ENCODE data around the gene TBC1D5.

Gene TBC1D5

DNA sequence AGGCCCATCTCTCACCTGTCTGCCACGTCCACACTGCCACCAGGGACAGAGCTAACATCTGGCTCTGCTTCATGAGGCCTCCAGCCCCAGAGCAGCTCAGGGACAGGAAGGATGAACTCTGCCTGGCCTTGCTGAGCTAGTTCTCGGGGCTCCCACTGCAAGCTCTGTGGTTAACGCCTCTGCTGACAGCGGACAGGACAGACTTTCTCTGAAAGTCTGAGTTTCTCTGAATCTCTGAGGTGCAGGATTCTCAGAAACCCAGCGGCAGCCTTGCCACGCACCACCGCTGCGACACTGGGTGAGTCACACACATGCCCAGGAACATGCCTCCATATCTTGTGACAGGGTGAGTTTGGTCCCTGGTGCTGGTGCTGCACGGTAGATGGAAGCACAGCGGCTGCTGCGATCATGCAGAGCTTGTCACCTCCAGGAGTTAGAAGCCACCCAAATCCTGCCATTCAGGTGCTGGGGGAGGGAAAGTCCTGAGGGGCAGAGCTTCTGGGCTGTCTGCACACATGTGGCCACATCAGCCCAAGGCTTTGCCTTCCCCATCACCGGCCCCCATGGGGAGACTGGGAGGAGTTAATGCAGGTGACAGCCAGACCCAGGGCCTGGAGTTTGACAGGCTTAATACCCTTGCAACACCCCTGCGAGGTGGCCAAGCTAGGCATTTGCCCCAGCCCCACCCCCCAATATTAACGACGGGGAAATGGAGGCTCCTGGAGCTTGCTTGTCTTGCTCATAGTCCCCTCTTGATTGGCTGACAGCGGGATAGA is 590.6 kb downstream of the TBC1D5 start:
- H3K4me1 ChIP-seq (ENCODE audit: control insufficient read depth in 2 of 2, insufficient read depth in 2 of 2, low read length in 2 of 2): peaks cover 0 to 3% of the 10 kb centered on the region in 2 donors
- no peak overlapping the region for H3K4me3 ChIP-seq (ENCODE audit: low read length in 2 of 2)
- H3K27ac ChIP-seq (ENCODE audit: low read depth in 2 of 2, low read length in 2 of 2): peak overlapping the region in 1 of 2 donors; percentile 48
- no peak overlapping the region for H3K9ac ChIP-seq (ENCODE audit: low read depth in 1 of 2, low read length in 2 of 2)
- H3K36me3 ChIP-seq (ENCODE audit: control insufficient read depth in 2 of 2, insufficient read depth in 2 of 2, low read length in 2 of 2): peaks cover 15 to 24% of the 10 kb centered on the region in 2 donors
- H3K9me3 ChIP-seq (ENCODE audit: control insufficient read depth in 2 of 2, low read length in 2 of 2): peaks cover 4 to 7% of the 10 kb centered on the region in 2 donors
- no peaks in the 10 kb centered on the region for H3K27me3 ChIP-seq (ENCODE audit: control insufficient read depth in 2 of 2, insufficient read depth in 2 of 2, low read length in 2 of 2)

DNA sequence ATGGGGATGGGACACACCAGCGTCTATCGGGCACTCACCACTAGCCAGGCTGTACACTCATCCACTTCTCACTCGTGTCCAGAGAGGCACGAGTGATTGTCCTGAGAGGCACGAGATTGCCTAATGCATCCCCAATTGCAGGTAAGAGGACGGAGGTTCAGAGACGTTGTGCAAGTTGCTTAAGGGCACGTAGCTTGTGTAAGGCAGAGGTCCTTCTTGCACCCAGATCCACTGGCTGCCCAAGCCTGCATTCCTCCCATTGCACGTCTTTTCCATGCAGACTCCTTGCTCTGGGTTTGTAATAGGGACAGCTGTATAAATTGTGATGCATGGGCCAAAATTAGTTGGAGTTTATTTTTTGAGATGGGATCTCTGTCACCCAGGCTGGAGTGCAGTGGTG is 593.4 kb downstream of the TBC1D5 start:
- H3K4me1 ChIP-seq (ENCODE audit: control insufficient read depth in 2 of 2, insufficient read depth in 2 of 2, low read length in 2 of 2): peaks cover 0 to 3% of the 10 kb centered on the region in 2 donors
- no peak overlapping the region for H3K4me3 ChIP-seq (ENCODE audit: low read length in 2 of 2)
- no peaks in the 10 kb centered on the region for H3K27me3 ChIP-seq (ENCODE audit: control insufficient read depth in 2 of 2, insufficient read depth in 2 of 2, low read length in 2 of 2)
- H3K9me3 ChIP-seq (ENCODE audit: control insufficient read depth in 2 of 2, low read length in 2 of 2): peaks cover 4 to 7% of the 10 kb centered on the region in 2 donors
- no peak overlapping the region for H3K27ac ChIP-seq (ENCODE audit: low read depth in 2 of 2, low read length in 2 of 2)
- H3K9ac ChIP-seq (ENCODE audit: low read depth in 1 of 2, low read length in 2 of 2): no peak overlapping the region
- peaks cover 1 to 10% of the 10 kb centered on the region in 2 donors for H3K36me3 ChIP-seq (ENCODE audit: control insufficient read depth in 2 of 2, insufficient read depth in 2 of 2, low read length in 2 of 2)

DNA sequence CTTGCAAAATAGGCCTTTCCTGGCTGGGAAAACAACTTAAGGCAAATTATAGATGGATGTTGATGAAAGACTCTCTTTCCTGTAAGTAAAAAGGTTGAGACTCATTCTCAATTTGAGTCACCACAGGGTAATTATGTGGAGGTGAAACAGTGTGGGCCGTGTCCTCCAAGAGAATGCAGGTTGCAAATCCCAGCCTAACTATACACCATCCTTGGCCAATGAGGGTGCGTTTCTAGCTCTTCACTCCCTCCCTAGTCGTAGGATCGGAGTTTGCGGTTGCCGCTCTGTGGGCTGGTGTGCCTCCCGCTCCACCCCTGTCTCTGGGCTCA is 597.8 kb downstream of the TBC1D5 start:
- Histone ChIP-seq H3K4me3 (ENCODE audit: low read length in 2 of 2) (no peak overlapping the region), H3K9me3 (ENCODE audit: control insufficient read depth in 2 of 2, low read length in 2 of 2) (no peaks in the 10 kb centered on the region), H3K27ac (ENCODE audit: low read depth in 2 of 2, low read length in 2 of 2) (no peak overlapping the region), H3K36me3 (ENCODE audit: control insufficient read depth in 2 of 2, insufficient read depth in 2 of 2, low read length in 2 of 2) (no peaks in the 10 kb centered on the region), H3K4me1 (ENCODE audit: control insufficient read depth in 2 of 2, insufficient read depth in 2 of 2, low read length in 2 of 2) (no peaks in the 10 kb centered on the region), H3K9ac (ENCODE audit: low read depth in 1 of 2, low read length in 2 of 2) (no peak overlapping the region), H3K27me3 (ENCODE audit: control insufficient read depth in 2 of 2, insufficient read depth in 2 of 2, low read length in 2 of 2) (peaks cover 0 to 3% of the 10 kb centered on the region in 2 donors)

DNA sequence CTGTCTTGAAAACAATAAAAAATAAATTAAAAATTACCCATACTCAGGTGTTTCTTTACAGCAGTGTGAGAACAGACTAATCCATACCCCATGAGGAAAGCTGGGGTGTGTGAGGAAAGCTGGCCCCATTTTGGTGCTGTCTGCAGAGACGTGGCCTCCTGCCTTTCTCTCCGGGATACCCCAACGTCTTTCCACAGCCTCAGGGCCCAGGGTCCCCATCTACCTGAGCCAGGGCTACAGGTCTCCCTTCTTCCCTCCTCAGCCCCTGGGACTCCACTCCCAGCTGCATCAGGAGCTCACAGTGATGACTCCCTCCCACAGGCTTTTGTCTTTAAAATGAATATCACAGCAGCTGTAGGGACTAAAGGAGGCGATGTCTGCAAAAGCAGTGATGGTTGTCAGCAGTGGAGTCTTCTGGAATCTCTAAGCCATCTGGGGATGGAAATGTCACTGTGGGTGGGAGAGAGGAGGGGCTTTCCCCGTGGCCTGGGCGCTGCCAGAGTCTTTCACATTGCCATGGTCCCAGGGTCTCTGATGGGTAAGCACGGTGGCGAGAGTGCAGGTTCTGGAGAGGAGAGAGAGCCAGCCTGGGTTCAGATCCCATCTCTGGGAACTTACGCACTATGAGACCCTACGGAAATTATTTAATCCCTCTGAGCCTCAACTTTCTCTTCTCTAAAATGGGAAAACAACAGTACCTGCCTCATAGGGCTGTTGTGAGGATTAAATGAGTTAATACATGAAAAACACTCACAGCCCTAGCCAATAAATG is 598.4 kb downstream of the TBC1D5 start:
- H3K27me3 ChIP-seq (ENCODE audit: control insufficient read depth in 2 of 2, insufficient read depth in 2 of 2, low read length in 2 of 2): peaks cover 0 to 4% of the 10 kb centered on the region in 2 donors
- H3K4me1 ChIP-seq (ENCODE audit: control insufficient read depth in 2 of 2, insufficient read depth in 2 of 2, low read length in 2 of 2): no peaks in the 10 kb centered on the region
- no peak overlapping the region for H3K9ac ChIP-seq (ENCODE audit: low read depth in 1 of 2, low read length in 2 of 2)
- H3K36me3 ChIP-seq (ENCODE audit: control insufficient read depth in 2 of 2, insufficient read depth in 2 of 2, low read length in 2 of 2): no peaks in the 10 kb centered on the region
- H3K9me3 ChIP-seq (ENCODE audit: control insufficient read depth in 2 of 2, low read length in 2 of 2): no peaks in the 10 kb centered on the region
- H3K4me3 ChIP-seq (ENCODE audit: low read length in 2 of 2): no peak overlapping the region
- no peak overlapping the region for H3K27ac ChIP-seq (ENCODE audit: low read depth in 2 of 2, low read length in 2 of 2)

DNA sequence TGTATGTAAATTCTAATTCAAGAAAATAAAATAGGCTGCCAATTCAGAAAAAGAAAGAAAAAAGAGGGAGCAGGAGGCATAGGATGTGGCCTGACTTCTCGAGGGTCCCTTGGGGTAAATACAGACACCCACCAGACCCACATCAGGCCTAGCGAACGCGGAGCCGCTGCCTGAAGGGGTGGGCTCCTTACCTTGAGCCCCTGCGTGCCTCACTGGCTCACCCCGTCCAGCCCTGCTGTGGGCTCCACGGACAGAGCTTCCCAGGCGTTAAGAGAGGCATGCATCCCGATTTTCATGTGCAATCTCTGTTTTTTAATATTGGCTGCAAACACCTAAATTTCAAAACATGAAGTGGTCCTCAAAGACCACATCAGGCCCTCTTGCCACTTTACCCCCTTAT is 599.9 kb downstream of the TBC1D5 start:
- Histone ChIP-seq H3K4me1 (ENCODE audit: control insufficient read depth in 2 of 2, insufficient read depth in 2 of 2, low read length in 2 of 2) (no peaks in the 10 kb centered on the region), H3K36me3 (ENCODE audit: control insufficient read depth in 2 of 2, insufficient read depth in 2 of 2, low read length in 2 of 2) (no peaks in the 10 kb centered on the region), H3K27ac (ENCODE audit: low read depth in 2 of 2, low read length in 2 of 2) (no peak overlapping the region), H3K4me3 (ENCODE audit: low read length in 2 of 2) (no peak overlapping the region), H3K9ac (ENCODE audit: low read depth in 1 of 2, low read length in 2 of 2) (no peak overlapping the region), H3K9me3 (ENCODE audit: control insufficient read depth in 2 of 2, low read length in 2 of 2) (no peaks in the 10 kb centered on the region), H3K27me3 (ENCODE audit: control insufficient read depth in 2 of 2, insufficient read depth in 2 of 2, low read length in 2 of 2) (peaks cover 0 to 4% of the 10 kb centered on the region in 2 donors)

DNA sequence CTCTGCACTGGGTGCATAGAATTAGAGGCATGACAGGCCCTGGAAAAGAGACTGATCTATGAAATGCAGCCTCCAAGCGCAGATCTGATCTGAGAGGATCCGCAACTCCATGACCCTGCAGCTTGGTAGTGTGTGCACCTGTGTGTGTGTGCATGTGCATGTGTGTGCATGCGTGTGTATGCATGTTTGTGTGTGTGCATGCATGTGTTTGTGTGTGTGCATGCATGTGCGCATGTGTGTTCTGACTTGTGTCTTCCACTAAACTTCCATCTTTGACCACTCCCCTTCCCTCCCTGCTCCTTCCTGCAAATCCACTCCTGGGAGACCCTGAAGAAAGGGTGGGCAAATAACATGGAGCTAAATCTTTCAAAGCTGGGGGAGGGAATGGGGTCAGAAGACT is 600.7 kb downstream of the TBC1D5 start:
- Histone ChIP-seq H3K27me3 (ENCODE audit: control insufficient read depth in 2 of 2, insufficient read depth in 2 of 2, low read length in 2 of 2) (peaks cover 0 to 4% of the 10 kb centered on the region in 2 donors), H3K27ac (ENCODE audit: low read depth in 2 of 2, low read length in 2 of 2) (no peak overlapping the region), H3K4me1 (ENCODE audit: control insufficient read depth in 2 of 2, insufficient read depth in 2 of 2, low read length in 2 of 2) (no peaks in the 10 kb centered on the region), H3K9me3 (ENCODE audit: control insufficient read depth in 2 of 2, low read length in 2 of 2) (no peaks in the 10 kb centered on the region), H3K4me3 (ENCODE audit: low read length in 2 of 2) (no peak overlapping the region), H3K36me3 (ENCODE audit: control insufficient read depth in 2 of 2, insufficient read depth in 2 of 2, low read length in 2 of 2) (no peaks in the 10 kb centered on the region), H3K9ac (ENCODE audit: low read depth in 1 of 2, low read length in 2 of 2) (no peak overlapping the region)

DNA sequence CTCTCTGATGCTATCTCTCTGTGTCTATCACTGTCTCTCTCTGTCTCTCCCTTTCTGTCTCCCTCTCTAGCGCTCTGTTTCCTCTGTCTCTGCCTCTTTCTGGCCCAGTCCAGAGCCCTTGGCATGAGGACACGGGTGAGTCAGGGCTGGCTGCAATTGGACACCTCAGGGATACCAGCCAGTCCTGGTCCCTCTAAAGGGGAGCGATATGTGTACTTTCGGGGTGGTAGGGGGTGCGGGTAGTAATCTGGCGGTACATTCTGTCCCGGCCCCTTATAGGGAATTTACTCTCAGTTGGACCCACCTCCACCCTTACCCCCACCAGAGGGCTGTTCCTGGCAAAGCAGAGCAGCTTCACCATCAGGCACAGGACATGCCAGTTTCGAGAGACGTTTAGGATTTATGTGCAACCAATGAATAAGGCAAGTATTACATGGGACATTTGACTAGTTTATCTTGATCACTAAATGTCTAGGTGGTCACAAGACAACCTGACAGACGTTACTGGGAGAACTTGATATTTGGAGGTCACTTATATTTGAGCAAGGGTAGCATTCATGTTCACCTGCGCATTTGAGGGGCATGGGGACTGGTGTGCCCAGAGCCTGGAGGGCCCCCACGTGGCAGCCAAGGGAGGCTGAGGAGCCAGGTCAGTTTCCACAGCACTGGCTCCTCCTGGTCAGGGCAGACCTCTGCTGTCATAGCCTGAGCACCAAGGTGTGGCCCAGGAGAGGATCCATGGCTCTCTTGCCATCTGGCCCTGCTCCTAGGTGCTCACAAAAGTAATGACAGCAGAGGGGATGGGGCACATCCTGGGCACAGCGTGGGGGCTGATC is 601.5 kb downstream of the TBC1D5 start:
- H3K4me3 ChIP-seq (ENCODE audit: low read length in 2 of 2): no peak overlapping the region

DNA sequence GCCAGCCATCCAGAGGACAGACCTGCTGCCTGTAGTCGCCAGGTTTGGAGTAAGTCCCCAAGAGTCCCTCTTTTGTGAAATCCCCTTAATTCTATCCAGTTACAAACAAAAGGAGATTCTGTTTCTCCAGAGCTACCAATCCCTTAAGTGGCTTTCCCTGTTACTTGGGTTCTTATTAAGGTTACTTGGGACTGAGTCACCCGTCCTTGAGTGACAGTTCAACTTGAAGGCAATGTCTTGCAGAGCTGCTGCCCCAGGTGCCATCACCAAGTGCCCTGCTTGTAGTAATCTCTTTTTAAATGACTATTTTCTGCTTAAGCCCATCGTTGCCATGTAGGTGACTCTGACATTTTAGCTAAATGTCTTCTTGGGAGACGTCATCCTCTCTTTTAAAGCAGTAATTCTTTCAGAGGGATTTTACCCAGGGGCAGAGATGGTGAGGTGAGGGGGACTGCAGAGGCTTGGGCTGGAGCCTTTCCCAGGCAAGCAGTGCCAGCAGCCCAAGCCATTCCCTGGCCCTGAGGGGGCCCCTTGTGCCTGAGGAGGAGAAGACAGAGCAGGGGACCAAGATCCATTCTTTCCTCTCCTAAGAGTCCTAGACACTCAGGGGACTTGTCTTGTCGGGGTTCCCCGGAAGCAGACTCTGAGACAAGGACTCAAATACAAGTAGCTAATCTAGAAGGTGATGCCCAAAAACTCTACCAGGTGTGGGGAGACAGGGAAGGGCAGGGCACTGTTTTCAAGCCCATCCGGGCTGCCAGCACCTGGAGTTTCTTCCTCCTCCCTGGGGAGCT is 604.0 kb downstream of the TBC1D5 start:
- no peak overlapping the region for H3K9ac ChIP-seq (ENCODE audit: low read depth in 1 of 2, low read length in 2 of 2)
- no peaks in the 10 kb centered on the region for H3K4me1 ChIP-seq (ENCODE audit: control insufficient read depth in 2 of 2, insufficient read depth in 2 of 2, low read length in 2 of 2)
- no peak overlapping the region for H3K27ac ChIP-seq (ENCODE audit: low read depth in 2 of 2, low read length in 2 of 2)
- H3K9me3 ChIP-seq (ENCODE audit: control insufficient read depth in 2 of 2, low read length in 2 of 2): no peaks in the 10 kb centered on the region
- peaks cover 0 to 4% of the 10 kb centered on the region in 2 donors for H3K27me3 ChIP-seq (ENCODE audit: control insufficient read depth in 2 of 2, insufficient read depth in 2 of 2, low read length in 2 of 2)
- H3K36me3 ChIP-seq (ENCODE audit: control insufficient read depth in 2 of 2, insufficient read depth in 2 of 2, low read length in 2 of 2): no peaks in the 10 kb centered on the region
- no peak overlapping the region for H3K4me3 ChIP-seq (ENCODE audit: low read length in 2 of 2)

More for the DNA sequence above, 601.5 kb downstream of the TBC1D5 start:
- no peak overlapping the region for H3K27ac ChIP-seq (ENCODE audit: low read depth in 2 of 2, low read length in 2 of 2)
- H3K9me3 ChIP-seq (ENCODE audit: control insufficient read depth in 2 of 2, low read length in 2 of 2): no peaks in the 10 kb centered on the region
- H3K27me3 ChIP-seq (ENCODE audit: control insufficient read depth in 2 of 2, insufficient read depth in 2 of 2, low read length in 2 of 2): peaks cover 0 to 4% of the 10 kb centered on the region in 2 donors
- H3K36me3 ChIP-seq (ENCODE audit: control insufficient read depth in 2 of 2, insufficient read depth in 2 of 2, low read length in 2 of 2): no peaks in the 10 kb centered on the region
- H3K9ac ChIP-seq (ENCODE audit: low read depth in 1 of 2, low read length in 2 of 2): no peak overlapping the region
- H3K4me1 ChIP-seq (ENCODE audit: control insufficient read depth in 2 of 2, insufficient read depth in 2 of 2, low read length in 2 of 2): no peaks in the 10 kb centered on the region

DNA sequence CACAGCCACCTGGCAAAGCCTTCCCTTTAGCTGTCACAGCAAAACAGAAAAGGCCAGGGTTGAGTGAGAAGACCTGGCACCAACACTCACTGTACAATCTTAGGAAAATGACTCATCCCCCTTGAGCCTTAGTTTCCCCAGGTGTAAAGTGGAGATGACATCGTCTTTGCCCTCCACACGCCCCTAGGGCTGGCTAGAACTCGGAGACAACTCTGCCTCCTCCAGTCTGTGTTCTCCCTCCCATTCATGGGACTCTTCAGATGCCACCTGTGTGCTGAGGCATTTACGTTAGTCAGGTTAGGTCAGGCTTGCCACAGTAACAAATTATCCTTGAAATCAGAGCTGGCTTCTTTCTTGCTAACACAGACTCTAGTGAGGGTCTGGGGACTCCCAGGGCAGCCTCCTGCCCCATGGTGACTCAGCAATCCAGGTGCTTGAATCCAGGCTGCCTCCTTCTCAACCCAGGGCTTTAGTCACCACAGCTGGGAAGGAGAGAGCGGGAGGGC is 605.1 kb downstream of the TBC1D5 start:
- H3K4me3 ChIP-seq (ENCODE audit: low read length in 2 of 2): no peak overlapping the region
- H3K36me3 ChIP-seq (ENCODE audit: control insufficient read depth in 2 of 2, insufficient read depth in 2 of 2, low read length in 2 of 2): no peaks in the 10 kb centered on the region
- H3K9me3 ChIP-seq (ENCODE audit: control insufficient read depth in 2 of 2, low read length in 2 of 2): no peaks in the 10 kb centered on the region
- no peak overlapping the region for H3K9ac ChIP-seq (ENCODE audit: low read depth in 1 of 2, low read length in 2 of 2)
- H3K27me3 ChIP-seq (ENCODE audit: control insufficient read depth in 2 of 2, insufficient read depth in 2 of 2, low read length in 2 of 2): peaks cover 0 to 4% of the 10 kb centered on the region in 2 donors
- H3K4me1 ChIP-seq (ENCODE audit: control insufficient read depth in 2 of 2, insufficient read depth in 2 of 2, low read length in 2 of 2): no peaks in the 10 kb centered on the region
- H3K27ac ChIP-seq (ENCODE audit: low read depth in 2 of 2, low read length in 2 of 2): no peak overlapping the region

Data from mucosa of rectum (tissue), 2 donors.